ENCODE measurements around the gene SYTL3.
"Not testable (repeated sequence)": the region's sequence is repeated elsewhere in the genome, so short reads cannot be mapped to it uniquely, and the experiment has no call there.

The SYTL3 gene, protein sequence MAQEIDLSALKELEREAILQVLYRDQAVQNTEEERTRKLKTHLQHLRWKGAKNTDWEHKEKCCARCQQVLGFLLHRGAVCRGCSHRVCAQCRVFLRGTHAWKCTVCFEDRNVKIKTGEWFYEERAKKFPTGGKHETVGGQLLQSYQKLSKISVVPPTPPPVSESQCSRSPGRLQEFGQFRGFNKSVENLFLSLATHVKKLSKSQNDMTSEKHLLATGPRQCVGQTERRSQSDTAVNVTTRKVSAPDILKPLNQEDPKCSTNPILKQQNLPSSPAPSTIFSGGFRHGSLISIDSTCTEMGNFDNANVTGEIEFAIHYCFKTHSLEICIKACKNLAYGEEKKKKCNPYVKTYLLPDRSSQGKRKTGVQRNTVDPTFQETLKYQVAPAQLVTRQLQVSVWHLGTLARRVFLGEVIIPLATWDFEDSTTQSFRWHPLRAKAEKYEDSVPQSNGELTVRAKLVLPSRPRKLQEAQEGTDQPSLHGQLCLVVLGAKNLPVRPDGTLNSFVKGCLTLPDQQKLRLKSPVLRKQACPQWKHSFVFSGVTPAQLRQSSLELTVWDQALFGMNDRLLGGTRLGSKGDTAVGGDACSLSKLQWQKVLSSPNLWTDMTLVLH

DNA sequence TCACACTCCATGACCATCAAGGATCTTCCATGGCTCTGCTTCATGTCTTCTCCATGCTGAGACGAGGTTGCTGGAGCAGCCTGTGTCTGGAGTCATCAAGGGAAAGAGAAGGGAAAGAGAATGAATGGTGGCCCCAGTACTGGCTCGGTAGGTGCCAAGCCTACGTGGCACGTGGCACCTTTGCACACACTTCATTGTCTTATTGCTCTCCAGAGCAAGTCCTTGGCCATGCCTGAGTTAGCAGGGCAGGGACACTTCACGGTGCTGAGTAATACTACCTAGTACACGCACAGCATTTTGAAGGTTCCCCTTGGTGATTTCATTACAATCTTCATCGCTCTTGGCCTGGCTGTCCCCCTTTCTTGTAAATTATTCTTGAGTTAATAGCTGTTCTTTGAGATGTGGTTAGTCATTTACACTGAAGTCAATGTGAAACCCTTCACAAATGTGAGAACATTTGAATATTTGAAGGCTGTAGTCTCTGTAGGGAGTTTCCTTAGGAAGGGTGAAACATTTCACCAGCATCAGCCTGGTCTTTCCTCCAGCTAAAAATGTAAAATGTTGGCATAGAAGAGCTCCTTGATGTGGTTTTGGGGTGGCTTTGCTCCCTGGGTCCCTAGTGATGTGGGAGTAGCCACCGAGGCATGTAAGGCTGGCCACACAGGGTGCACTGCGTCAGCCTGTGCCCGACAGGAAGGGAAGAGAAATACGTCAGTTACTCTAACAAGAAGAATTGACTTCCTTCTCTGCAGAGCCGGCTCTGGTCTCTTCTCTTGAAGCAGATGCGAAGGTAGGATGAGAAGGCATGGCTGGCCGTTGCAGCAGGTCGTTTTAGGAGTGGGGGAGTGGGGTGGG lies at the start of gene SYTL3:
Gene SYTL3, plus strand, starts transcription at position 766 of the 855 bp plus-strand sequence. CDS start 13,215 bp downstream, outside the sequence.
- DNase-seq = no peak

DNA sequence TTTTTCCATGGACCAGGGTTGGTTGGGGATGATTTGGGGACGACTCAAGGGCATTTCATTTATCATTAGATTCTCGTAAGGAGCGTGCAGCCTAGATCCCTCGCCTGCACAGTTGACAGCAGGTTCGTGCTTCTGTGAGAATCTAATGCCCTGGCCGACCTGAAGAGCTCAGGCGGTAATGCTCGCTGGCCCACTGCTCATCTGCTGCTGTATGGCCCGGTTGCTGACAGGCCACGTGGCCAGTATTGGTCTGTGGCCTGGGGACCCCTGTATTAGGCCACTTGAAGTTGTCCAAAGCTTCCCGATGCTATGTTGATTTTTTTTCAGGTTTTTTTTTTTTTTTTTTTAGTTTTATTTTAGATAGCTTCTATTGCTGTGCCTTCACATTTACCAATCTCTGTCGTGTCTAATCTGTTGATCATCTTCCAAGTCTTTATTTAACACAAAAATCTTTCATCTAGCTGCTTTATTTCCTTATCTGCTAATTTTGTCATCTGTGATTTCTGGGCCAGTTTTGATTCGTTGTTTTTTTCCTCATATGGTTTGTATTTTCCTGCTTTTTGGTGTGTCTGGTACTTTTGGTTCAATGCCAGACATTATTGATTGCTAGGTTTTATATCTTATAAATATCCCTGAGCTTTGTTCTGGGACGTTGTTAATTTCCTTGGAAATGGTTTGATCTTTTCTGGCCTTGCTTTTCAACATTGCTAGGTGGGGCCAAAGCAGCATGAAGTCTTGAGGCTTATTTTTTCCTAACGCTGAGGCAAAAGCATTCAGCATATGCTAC lies 46.4 kb upstream of the SYTL3 start:
- no peak for DNase-seq

DNA sequence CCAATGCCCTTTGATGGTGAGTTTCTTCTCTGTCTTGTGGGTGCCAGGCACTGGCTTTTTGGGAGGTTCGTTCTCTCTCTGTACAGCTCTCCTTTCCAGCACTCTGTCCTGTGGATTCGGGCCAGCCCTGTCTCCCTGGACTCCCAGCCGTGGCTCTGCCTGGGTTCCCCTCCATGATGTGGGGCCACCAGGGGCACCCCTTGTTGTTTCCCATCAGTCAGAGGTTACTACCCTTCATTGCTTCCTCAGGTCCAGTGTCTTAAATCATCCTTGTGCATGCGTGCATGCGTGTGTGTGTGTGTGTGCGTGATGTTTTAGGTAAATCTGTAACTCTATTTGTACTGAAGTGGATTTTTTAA lies 45.8 kb upstream of the SYTL3 start:
- no peak for DNase-seq

DNA sequence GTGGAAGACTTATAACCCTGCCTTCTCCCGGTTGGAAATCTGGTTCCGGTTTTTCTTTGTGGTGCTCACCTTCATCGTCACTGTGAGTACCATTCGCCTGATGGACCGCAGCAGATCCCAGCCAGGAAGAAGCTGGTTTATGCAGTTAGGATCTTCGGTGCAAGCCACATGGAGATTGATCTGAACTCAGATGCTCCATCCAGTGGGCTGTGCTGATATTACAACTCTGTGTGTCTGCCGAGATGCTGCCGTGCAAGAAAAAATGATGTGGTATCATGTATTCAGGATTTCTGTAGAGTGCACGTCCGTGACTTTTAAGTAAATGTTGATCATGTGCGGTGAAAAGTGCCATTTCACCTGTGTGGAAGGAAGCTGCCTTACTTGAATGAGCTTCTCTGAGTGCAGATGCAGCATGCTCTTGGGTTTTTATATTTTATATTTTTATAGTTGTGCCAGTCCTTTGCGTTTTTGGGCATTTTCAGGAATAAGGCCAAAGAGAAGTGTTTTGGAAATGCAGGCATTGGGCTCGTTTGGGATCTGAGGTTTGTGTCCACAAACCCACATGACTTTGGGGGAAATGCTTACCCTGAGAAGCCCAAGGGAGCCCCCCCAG lies 44.5 kb upstream of the SYTL3 start:
- DNase-seq = peak in 1 of 2 experiments; percentile 32

DNA sequence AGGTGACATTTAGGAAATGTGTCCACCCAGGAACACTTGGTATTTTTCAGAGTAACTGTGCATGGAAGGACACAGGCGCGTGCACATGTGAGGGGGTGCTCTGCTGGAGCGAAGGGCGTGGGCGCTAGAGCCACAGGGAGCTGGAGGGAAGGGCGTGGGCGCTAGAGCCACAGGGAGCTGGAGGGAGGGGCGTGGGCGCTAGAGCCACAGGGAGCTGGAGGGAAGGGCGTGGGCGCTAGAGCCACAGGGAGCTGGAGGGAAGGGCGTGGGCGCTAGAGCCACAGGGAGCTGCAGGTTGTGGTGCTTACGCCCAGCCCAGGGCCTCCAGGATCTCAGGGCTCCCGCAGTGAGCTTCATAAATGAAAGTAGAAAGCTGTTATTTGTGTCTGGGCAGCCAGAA lies 43.8 kb upstream of the SYTL3 start:
- DNase-seq = not testable (repeated sequence)

DNA sequence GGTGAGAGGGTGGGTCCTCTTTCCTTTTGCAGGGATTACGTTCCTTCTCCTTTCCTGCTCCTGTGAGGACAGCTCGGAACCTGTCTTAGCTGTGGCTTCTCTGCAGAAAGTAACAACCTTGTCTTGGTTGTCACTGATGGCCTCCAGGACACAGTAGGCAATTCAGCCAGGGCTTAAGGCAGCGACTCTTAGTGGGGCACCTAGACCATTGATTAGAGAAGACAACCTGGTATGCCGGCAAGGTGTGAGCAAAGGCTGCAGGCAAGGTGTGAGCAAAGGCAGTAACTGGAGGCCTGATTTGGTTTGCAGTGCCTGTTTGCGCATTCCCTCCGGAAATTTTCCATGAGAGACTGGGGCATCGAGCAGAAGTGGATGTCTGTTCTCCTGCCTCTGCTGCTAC lies 42.9 kb upstream of the SYTL3 start:
- DNase-seq = no peak

DNA sequence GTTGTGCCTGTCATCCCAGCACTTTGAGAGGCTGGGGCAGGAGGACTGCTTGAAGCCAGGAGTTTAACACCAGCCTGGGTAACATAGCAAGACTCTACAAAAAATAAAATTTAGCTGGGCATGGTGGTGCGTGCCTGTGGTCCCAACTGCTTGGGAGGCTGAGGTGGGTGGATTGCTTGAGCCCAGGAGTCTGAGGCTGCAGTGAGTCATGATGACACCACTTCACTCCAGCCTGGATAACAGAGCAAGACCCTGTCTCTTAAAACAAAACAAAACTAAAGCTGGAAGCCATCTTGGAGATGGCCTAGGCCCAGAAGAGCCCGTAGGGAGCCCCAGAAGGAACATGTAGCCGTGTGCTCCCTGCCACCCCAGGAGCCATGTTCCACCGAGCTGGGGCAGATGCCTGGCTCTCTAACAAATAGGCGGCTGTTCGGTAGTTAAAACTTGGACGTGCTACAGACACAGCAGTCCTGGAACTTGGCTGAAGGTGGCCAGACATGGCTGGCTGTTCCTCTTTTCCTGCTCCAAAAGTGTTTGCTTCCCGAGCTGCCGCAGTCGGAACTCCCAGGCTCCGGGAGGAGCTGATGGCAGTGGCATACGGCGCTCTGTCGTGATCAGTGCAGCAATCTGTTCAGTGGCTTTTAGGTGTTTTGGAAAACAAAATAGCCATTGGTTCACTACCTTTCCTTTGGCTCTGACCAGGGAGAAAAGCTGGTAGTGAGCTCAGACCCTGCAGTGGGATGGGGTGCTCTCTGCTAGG lies 42.3 kb upstream of the SYTL3 start:
- no peak for DNase-seq

DNA sequence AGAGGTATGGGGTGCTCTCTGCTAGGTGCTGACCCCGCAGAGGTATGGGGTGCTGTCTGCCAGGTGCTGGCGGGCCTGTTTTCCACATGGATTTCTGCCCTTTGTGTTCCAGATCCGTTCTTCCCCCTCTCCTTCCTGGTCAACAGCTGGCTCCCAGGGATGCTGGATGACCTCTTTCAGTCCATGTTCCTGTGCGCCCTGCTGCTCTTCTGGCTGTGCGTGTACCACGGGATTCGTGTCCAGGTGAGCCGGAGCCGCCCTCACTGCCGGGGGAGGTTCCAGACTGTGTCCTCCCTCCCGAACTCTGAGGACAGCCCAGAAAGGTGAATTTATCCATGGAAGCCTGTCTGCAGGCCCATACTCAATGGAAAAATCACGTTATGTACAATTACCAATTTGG lies 41.6 kb upstream of the SYTL3 start:
- no peak for DNase-seq

DNA sequence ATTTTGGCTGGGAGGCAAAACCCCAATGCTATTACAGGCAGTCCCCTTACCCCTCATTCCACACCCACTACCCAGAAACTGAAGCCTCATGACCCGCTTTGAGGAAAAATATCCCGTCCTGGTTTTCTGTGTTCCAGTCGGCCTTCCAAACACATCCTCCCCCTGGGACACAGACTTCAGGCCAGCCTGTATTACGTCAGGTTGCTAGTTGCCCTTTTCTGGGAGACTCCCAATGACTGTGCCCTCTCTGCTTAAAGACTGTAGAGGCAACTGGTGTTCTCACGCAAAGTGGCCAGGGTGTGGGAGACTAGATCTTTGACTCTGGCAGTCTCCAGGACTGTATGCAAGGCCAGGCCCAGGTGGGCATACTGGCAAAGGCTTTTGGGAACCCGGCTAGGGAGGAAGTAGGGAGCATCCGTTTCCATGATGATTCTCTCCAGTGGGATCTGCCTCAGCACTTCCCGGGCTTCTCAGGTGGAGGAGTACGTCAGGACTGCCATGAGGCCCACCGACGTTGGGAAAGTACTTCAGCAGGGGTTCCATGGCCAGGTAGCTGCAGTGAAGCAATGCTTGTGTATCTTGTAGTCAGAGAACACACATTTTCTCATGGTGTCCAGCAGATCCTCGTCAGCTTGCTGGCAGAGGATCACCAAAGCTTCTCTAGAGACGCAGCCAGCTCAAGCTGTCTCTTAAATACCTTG lies 40.2 kb upstream of the SYTL3 start:
- no peak for DNase-seq

DNA sequence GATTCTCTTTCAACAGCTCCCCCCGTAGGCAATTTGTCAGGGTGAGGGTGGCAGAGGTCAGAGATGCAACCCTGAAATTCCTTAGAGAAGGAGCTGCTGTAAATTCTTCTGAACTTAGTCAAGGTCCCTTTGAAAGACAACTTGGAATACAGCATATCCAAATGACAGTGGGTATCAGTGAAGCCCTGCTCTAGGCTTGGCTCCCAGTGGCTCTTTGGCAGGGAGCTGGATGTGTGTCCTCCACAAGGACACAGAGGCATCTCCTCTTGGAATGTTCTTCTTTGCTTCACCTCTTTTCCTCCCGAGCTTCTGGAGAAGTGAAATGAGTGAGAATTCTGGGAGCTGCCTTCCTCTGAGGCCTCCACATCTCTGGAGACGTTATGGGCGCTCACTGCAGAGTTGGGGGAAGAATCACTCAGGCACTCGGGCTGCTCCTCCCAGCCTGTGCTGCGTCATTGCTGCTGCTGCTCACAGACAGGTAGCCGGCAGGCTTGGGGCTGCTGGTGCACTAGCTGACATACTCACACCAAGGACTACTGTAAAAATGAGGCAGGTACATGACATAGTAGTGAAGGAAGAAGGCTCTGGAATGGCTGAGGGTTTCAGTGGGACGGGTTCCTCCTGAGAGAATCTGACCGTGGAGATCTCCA lies 39.4 kb upstream of the SYTL3 start:
- no peak for DNase-seq

DNA sequence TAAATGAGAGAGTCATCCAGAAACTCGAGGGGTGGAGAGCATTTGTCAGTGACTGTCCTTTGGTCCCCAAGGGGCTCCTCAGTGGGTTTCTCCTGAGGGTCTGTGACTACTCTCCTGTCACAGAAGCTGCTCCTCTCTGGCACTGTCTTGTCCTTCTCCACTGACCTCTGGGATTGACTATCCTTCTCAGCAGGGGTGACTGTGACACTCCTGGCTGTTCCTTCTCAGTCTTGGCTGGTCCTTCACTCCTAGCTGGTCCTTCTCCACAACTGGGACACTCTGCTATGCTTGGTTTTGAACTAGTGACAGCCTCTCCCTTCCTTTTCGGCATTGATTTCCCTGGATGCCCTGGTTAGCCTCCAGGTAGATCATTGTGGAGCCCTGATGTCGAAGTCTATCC lies 38.8 kb upstream of the SYTL3 start:
- DNase-seq = no peak

DNA sequence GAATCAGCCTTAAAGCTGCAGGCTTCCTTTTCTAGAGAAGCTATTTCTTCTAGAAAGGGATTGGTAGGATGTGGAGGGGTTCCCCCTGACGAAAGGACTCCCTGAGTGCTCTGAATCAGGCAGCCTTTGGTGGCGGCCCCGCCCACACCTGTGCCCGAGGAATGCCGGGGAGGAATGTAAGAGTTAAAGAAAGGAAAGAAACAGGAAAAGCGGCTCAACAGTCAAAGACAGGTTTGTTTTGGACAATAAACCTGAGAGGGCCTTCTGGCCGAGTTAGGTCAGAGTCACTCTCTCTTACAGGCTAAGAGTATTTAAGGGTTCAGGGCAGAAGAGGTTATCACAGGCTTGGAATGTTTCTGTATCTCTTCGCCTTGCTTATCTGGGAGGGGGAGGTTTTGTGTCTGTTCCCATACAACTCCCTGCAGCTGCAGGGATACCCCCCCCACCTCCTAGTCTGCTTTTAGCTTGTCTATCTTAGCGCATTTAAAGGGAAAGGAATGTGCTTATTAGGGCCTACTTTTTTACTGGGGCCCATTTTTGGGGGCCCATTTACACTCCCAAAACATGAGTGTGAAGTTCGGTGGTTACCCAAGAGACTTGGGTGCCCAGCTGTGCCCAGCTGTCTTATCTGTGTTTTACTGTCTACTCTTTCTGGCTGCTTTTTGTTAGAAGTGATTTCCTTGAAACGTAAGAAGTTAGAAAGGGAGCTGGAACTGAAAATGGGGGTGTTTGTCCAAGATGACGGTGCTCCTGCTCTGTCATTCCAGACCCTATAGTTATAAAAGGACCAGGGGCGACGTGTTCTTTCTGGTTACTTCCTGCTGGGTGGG lies 38.1 kb upstream of the SYTL3 start:
- DNase-seq = no peak

DNA sequence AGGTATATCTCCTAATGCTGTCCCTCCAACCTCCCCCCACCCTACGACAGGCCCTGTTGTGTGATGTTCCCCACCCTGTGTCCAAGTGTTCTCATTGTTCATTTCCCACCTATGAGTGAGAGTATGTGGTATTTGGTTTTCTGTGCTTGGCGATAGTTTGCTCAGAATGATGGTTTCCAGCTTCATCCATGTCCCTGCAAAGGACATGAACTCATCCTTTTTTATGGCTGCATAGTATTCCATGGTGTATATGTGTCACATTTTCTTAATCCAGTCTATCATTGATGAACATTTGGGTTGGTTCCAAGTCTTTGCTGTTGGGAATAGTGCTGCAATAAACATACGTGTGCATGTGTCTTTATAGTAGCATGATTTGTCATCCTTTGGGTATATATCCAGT lies 35.2 kb upstream of the SYTL3 start:
- not testable (repeated sequence) for DNase-seq

DNA sequence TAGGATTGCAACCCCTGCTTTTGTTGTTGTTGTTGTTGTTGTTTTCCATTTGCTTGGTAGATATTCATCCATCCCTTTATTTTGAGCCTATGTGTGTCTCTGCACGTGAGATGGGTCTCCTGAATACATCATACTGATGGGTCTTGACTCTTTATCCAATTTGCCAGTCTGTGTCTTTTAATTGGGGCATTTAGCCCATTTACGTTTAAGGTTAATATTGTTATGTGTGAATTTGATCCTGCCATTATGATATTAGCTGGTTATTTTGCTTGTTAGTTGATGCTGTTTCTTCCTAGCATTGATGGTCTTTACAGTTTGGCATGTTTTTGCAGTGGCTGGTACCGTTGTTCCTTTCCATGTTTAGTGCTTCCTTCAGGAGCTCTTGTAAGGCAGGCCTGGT lies 31.6 kb upstream of the SYTL3 start:
- DNase-seq = not testable (repeated sequence)

DNA sequence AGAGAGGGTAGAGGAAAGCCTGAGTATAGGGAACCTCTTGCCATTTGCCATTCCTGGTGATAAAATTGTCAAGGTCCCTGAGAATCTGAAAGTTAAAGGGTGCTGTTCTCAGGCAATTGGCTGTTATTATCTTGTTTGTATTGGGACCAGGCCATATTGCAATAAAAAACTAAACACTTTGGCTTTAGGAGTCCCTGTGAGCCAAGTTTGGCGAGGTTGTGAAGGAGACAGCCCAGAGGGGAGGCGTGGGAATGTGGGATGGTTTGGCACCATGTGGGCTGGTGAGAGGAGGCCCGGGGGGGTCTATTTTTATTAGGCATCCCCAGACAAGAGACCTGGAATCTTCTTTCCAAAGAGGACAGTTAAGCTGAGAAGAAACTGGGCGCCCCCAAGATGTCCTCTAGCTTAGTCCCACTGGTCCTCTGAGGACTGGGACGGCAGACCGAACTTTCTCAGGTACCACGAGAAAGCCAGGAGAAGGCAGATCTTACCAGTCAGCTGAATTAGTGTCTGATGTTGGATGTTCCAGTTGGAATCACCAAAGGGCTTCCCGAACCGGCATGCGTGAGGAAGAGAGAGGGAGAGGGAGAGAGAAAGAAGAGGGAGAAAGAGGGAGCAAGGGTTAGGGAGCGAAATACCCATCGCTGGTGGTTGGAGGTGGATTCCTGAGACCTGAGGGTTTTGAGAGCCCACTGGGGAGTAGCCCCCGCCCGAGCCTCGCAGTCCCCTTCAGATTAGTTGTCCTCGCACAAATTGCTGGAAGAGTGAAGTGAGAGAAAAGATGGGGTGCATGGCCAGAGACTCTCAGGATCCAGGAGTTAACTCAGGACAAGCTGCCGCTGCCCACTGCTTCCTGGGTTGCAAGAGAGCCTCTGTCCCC lies 29.7 kb upstream of the SYTL3 start:
- DNase-seq = no peak

DNA sequence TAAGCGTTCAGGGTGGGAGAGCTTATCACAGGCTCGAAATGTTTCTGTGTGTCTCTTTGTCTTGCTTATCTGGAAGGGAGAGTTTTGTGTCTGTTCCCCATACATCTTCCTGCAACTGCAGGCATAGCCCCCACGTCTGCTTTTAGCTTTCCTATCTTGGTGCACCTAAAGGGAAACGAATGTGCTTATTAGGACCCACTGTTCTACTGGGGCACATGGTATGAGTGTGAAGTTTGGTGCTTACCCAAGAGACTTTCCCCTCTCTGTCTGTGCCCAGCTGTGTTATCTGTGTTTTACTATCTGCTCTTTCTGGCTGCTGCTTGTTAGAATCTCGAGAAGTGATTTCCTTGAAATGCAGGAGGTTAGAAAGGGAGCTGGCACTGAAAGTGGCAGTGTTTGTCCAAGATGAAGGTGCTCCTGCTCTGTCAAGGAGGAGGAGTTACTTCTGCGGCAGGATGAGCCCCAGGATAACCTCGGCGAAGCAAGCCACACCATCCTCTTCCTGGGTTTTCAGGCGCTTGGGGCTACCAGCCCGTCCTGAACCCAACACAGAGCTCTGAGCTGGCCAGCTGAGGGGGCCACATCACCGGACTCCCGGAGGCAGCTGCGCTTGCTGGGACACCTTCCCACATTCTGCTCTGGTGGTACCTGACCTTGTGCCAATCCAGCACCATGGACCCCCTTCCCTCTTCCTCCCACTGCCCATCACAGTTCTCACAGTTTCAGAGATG lies 28.7 kb upstream of the SYTL3 start:
- DNase-seq = no peak

DNA sequence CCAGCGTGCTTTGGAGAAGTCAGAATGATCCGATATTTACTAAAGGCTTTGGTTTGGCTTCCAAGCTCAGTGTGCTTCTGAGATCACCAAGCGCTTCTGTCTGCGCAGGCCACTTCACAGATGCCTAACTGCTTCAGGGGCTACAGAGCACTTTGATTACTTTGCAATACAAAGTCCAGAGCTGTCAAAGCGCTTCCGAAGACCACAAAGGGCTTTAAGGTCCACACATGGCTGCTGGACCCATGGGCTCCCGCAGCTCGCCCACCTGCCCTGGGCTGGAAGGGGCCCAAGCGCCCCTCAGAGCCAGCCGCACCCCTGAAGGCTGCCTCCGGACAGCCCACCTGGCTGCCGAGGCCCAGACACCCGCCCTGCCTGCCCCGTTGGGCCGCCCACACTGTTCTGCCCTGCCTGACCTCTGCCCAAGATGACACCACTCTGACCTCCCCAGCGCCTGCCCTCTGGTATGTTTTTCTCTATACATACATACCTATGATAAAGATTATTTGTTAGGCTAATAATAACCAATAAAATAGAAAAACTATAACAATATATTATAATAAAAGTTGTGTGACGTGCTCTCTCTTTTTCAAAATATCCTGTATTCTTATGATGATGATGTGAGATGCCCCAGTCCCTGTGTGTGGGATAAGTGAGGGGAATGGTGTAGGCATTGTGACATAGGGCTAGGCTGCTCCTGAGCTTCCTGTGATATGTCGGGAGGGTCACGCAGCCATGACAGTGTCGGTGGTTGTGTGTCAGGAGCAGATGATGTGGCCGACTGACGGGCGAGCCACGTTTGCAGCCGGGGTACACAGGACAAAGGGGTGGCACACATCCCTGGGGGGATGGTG lies 27.9 kb upstream of the SYTL3 start:
- no peak for DNase-seq
